HepG2 (cell line): ENCODE data around the gene HBE1. TPM values are rescaled to one million over a fixed set of nuclear protein-coding genes. Genes with fewer than 3 reads are reported as not detected.

ENCODE experiments used
- ATAC-seq: fragments of 200-7000 bp; cut with Tn5 transposase; 3 replicates; pipeline ENCODE4 v1.9.1; 2020; ENCODE audit warnings: mild to moderate bottlenecking, moderate library complexity
- BruUV-seq: library from RNA; stranded (reverse); fragments of 400-500 nt; replicated peaks from 2 replicates; lab custom pipeline; 2021; lab: Mats Ljungman, UMichigan
- CTCF ChIA-PET: fragments of 300-600 bp; formaldehyde crosslinking; extraction: SDS; loops from one replicate; lab custom pipeline; 2021; ENCODE audit warnings: low total read pairs, inconsistent platforms, low intra/inter-chr PET ratio; lab: Yijun Ruan, JAX
- POLR2A ChIA-PET: fragments of 350-600 bp; sonication (Branson Sonifier 250); formaldehyde crosslinking; loops from one replicate; lab custom pipeline; 2020; ENCODE audit warnings: antibody characterized with exemption, inconsistent platforms; lab: Yijun Ruan, JAX
- DNase-seq: peaks from one replicate; pipeline ENCODE4 v3.0.0-alpha.2; 2015; ENCODE audit warnings: low spot score
- FAIRE-seq: peaks from 3 replicates; lab custom pipeline; 2011; peaks lifted over from hg19 to GRCh38; lab: Jason Lieb, UNC
- H2AFZ ChIP-seq: one replicate; pipeline ENCODE4 v1.6.1; 2011; ENCODE audit warnings: low read length, inconsistent platforms
- H3K27ac ChIP-seq: fragments of 300-600 bp; 3 replicates; pipeline ENCODE4 v1.8.0; 2011; ENCODE audit warnings: mixed run types, mild to moderate bottlenecking, mixed read lengths, low read length, inconsistent platforms; ENCODE audit not compliant: insufficient read depth; ENCODE audit errors: extremely low read length
- H3K27me3 ChIP-seq, 2 experiments: fragments of 200-600 bp in 1 of 2; 2 replicates in 1 of 2; 3 replicates in 1 of 2; pipeline versions ENCODE4 v1.6.0 to v1.8.0; 2011; ENCODE audit warnings: low read length in 2 of 2, mild to moderate bottlenecking in 2 of 2, moderate library complexity in 2 of 2, inconsistent platforms in 1 of 2; ENCODE audit not compliant: insufficient read depth in 2 of 2, control insufficient read depth in 1 of 2
- H3K36me3 ChIP-seq, 2 experiments: fragments of 200-600 bp in 1 of 2; replicated peaks in 1 of 2; 2 replicates in 1 of 2; 3 replicates in 1 of 2; pipeline versions ENCODE4 v1.5.1 to v1.8.0; 2011; ENCODE audit warnings: low read length in 2 of 2, inconsistent platforms in 1 of 2; ENCODE audit not compliant: insufficient read depth in 2 of 2, control insufficient read depth in 1 of 2
- H3K4me1 ChIP-seq: 2 replicates; pipeline ENCODE4 v1.5.1; 2012; ENCODE audit warnings: low read length, inconsistent platforms; ENCODE audit not compliant: insufficient read depth
- H3K4me2 ChIP-seq: 2 replicates; pipeline ENCODE4 v1.6.0; 2011; ENCODE audit warnings: low read depth, low read length, inconsistent platforms
- H3K4me3 ChIP-seq, 3 experiments: fragments of 200-600 bp in 1 of 3; sonication (generic), shearing (Covaris generic) in 1 of 3; replicated peaks in 1 of 3; 2 replicates each; pipeline ENCODE4 v1.5.1; 2011 to 2016; ENCODE audit warnings: low read length in 3 of 3, inconsistent platforms in 2 of 3, low read depth in 2 of 3, mild to moderate bottlenecking in 2 of 3, control low read depth in 1 of 3, mixed read lengths in 1 of 3; ENCODE audit not compliant: insufficient read depth in 1 of 3
- H3K79me2 ChIP-seq: one replicate; pipeline ENCODE4 v1.6.1; 2011; ENCODE audit warnings: low read length, inconsistent platforms; ENCODE audit not compliant: insufficient read depth
- H3K9ac ChIP-seq: 2 replicates; pipeline ENCODE4 v1.6.0; 2011; ENCODE audit warnings: mild to moderate bottlenecking, low read depth, low read length, inconsistent platforms; ENCODE audit not compliant: insufficient read depth
- H3K9me3 ChIP-seq: 2 replicates; pipeline ENCODE4 v1.5.1; 2012; ENCODE audit warnings: mild to moderate bottlenecking, low read length
- H4K20me1 ChIP-seq: 2 replicates; pipeline ENCODE4 v1.6.0; 2011; ENCODE audit warnings: inconsistent platforms, mild to moderate bottlenecking, low read length, moderate library complexity; ENCODE audit not compliant: insufficient read depth
- AKAP8 ChIP-seq: sonication (generic); formaldehyde crosslinking; IDR thresholded peaks from 2 replicates; pipeline ENCODE4 v1.5.1; 2020; ENCODE audit warnings: mild to moderate bottlenecking, missing genetic modification reagents
- ARHGAP35 ChIP-seq: sonication (generic); formaldehyde crosslinking; IDR thresholded peaks from 2 replicates; pipeline ENCODE4 v1.9.0; 2022; ENCODE audit warnings: mild to moderate bottlenecking, inconsistent platforms, moderate library complexity, missing genetic modification reagents, borderline replicate concordance
- FOSL2 ChIP-seq: sonication (generic); formaldehyde crosslinking; IDR thresholded peaks from 2 replicates; pipeline ENCODE4 v1.4.0; 2020; ENCODE audit warnings: missing genetic modification reagents
- MLLT10 ChIP-seq: sonication (generic); formaldehyde crosslinking; IDR thresholded peaks from 2 replicates; pipeline ENCODE4 v1.4.0; 2020; ENCODE audit warnings: missing genetic modification reagents
- POGZ ChIP-seq: sonication (generic); formaldehyde crosslinking; IDR thresholded peaks from 2 replicates; pipeline ENCODE4 v1.4.0; 2020; ENCODE audit warnings: mild to moderate bottlenecking, missing genetic modification reagents
- TCF7L2 ChIP-seq: IDR thresholded peaks from 2 replicates; pipeline ENCODE4 v1.6.1; 2011; ENCODE audit warnings: mild to moderate bottlenecking, low read depth, low read length, moderate library complexity
- ZBTB20 ChIP-seq: sonication (generic); formaldehyde crosslinking; IDR thresholded peaks from 2 replicates; pipeline ENCODE4 v1.8.1; 2023; ENCODE audit warnings: missing genetic modification reagents, low read depth, mild to moderate bottlenecking, borderline replicate concordance
- ZBTB7B ChIP-seq: sonication (generic); formaldehyde crosslinking; IDR thresholded peaks from 2 replicates; pipeline ENCODE4 v1.4.0; 2020; ENCODE audit warnings: missing genetic modification reagents
- ZNF124 ChIP-seq: sonication (generic); formaldehyde crosslinking; IDR thresholded peaks from 2 replicates; pipeline ENCODE4 v1.4.0; 2020; ENCODE audit warnings: missing genetic modification reagents
- ZNF329 ChIP-seq: sonication (generic); formaldehyde crosslinking; IDR thresholded peaks from 2 replicates; pipeline ENCODE4 v1.9.0; 2021; ENCODE audit warnings: low read depth, mild to moderate bottlenecking, missing genetic modification reagents
- ZNF563 ChIP-seq: sonication (generic); formaldehyde crosslinking; IDR thresholded peaks from 2 replicates; pipeline ENCODE4 v1.8.0; 2022; ENCODE audit warnings: mild to moderate bottlenecking, moderate library complexity, missing genetic modification reagents
- ZNF749 ChIP-seq: sonication (generic); formaldehyde crosslinking; IDR thresholded peaks from 2 replicates; pipeline ENCODE4 v1.8.0; 2022; ENCODE audit warnings: mild to moderate bottlenecking, missing genetic modification reagents, moderate library complexity, borderline replicate concordance
- WGBS: methylation state at CpG from one replicate; pipeline ENCODE4 v1.1.6; 2017; ENCODE audit warnings: low lambda C conversion rate; 5-methylcytosine and 5-hydroxymethylcytosine counted together
- in situ Hi-C: cut with HindIII; loops from 2 replicates; pipeline ENCODE4 v1.10.0; 2017; ENCODE audit warnings: low pct_unique_long_range_greater_than_20kb; ENCODE audit not compliant: extremely low pct_ligation_motif_present
- intact Hi-C: fragments of 100-400 bp; cut with micrococcal nuclease; formaldehyde crosslinking; loops from one replicate; pipeline ENCODE4 v1.10.0; 2022; ENCODE audit not compliant: unreplicated experiment
- polyA plus RNA-seq, 8 experiments: library from polyadenylated mRNA; depleted of rRNA in 3 of 8; stranded (reverse) in 7 of 8; unstranded in 1 of 8; fragments of >200 nt; fragmentation: Illumina TruSeq in 4 of 8; extraction: Trizol in 4 of 8; gene quantifications; 2 replicates each; pipeline versions ENCODE4 v1.2.1 to v1.2.3, GENCODE V29; 2011 to 2016; ENCODE audit warnings: low read depth in 4 of 8, missing spikeins in 1 of 8, mixed read lengths in 1 of 8; ENCODE audit not compliant: insufficient read depth in 1 of 8
- total RNA-seq, 5 experiments: library from RNA; depleted of rRNA; stranded (reverse); fragments of >200 nt; fragmentation: Illumina TruSeq; extraction: Trizol; gene quantifications; 2 replicates each; pipeline ENCODE4 v1.2.3, GENCODE V29; 2016; ENCODE audit warnings: low read depth in 1 of 5
- TF ChIP-seq, protein P1 (sequence below): sonication (generic); formaldehyde crosslinking; IDR thresholded peaks from 2 replicates; pipeline ENCODE4 v1.4.0; 2020; ENCODE audit warnings: missing genetic modification reagents, borderline replicate concordance
- TF ChIP-seq, protein P2 (sequence below): IDR thresholded peaks from 2 replicates; pipeline ENCODE4 v1.6.1; 2012; ENCODE audit warnings: low read length, improper control_type of control experiment
- TF ChIP-seq, protein P3 (sequence below): sonication (generic); formaldehyde crosslinking; IDR thresholded peaks from 2 replicates; pipeline ENCODE4 v1.8.0; 2022; ENCODE audit warnings: mild to moderate bottlenecking, missing genetic modification reagents, moderate library complexity

HBE1 gene
- total and polyA plus RNA-seq, 2 of the 13 experiments (the other 11 are each of a cell fraction or from before 2014, with no cell fraction given) = 0.24 to 0.35 TPM

GRCh38 chr11:5277807-5278382, 8.2 kb upstream of the HBE1 start:
- no TSS peak for BruUV-seq
- intact Hi-C loops = no loop called here
- no peaks in the 10 kb centered on the region for H3K4me1 ChIP-seq

GRCh38 chr11:5276697-5277096, 7.0 kb upstream of the HBE1 start:
- Histone ChIP-seq H3K4me3 (no peak overlapping the region), H3K4me1 (no peaks in the 10 kb centered on the region), H3K27me3 (no peaks in the 10 kb centered on the region), H3K9me3 (no peaks in the 10 kb centered on the region), H3K79me2 (no peaks in the 10 kb centered on the region), H3K27ac (no peak overlapping the region), H3K36me3 (no peaks in the 10 kb centered on the region), H3K9ac (no peak overlapping the region), H4K20me1 (no peaks in the 10 kb centered on the region), H3K4me2 (no peak overlapping the region), H2AFZ (no peak overlapping the region)
- in situ Hi-C loops = no loop called here
- ATAC-seq (no peak), FAIRE-seq (no peak), DNase-seq (no peak)
- intact Hi-C loops = no loop called here
- 6% methylated on average over 2 of the region's 2 CpGs for WGBS
- POLR2A ChIA-PET = no interaction called here
- CTCF ChIA-PET = no interaction called here
- BruUV-seq = no TSS peak
- TF ChIP-seq ZNF124 (CRISPR knock-in tag) (no peak), ZNF563 (CRISPR knock-in tag) (no peak), ZNF329 (CRISPR knock-in tag) (no peak), ZNF749 (CRISPR knock-in tag) (no peak), AKAP8 (no peak), ARHGAP35 (CRISPR knock-in tag) (no peak), FOSL2 (no peak)
- TF ChIP-seq, protein P1, sequence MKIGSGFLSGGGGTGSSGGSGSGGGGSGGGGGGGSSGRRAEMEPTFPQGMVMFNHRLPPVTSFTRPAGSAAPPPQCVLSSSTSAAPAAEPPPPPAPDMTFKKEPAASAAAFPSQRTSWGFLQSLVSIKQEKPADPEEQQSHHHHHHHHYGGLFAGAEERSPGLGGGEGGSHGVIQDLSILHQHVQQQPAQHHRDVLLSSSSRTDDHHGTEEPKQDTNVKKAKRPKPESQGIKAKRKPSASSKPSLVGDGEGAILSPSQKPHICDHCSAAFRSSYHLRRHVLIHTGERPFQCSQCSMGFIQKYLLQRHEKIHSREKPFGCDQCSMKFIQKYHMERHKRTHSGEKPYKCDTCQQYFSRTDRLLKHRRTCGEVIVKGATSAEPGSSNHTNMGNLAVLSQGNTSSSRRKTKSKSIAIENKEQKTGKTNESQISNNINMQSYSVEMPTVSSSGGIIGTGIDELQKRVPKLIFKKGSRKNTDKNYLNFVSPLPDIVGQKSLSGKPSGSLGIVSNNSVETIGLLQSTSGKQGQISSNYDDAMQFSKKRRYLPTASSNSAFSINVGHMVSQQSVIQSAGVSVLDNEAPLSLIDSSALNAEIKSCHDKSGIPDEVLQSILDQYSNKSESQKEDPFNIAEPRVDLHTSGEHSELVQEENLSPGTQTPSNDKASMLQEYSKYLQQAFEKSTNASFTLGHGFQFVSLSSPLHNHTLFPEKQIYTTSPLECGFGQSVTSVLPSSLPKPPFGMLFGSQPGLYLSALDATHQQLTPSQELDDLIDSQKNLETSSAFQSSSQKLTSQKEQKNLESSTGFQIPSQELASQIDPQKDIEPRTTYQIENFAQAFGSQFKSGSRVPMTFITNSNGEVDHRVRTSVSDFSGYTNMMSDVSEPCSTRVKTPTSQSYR = no peak
- TF ChIP-seq, protein P2, sequence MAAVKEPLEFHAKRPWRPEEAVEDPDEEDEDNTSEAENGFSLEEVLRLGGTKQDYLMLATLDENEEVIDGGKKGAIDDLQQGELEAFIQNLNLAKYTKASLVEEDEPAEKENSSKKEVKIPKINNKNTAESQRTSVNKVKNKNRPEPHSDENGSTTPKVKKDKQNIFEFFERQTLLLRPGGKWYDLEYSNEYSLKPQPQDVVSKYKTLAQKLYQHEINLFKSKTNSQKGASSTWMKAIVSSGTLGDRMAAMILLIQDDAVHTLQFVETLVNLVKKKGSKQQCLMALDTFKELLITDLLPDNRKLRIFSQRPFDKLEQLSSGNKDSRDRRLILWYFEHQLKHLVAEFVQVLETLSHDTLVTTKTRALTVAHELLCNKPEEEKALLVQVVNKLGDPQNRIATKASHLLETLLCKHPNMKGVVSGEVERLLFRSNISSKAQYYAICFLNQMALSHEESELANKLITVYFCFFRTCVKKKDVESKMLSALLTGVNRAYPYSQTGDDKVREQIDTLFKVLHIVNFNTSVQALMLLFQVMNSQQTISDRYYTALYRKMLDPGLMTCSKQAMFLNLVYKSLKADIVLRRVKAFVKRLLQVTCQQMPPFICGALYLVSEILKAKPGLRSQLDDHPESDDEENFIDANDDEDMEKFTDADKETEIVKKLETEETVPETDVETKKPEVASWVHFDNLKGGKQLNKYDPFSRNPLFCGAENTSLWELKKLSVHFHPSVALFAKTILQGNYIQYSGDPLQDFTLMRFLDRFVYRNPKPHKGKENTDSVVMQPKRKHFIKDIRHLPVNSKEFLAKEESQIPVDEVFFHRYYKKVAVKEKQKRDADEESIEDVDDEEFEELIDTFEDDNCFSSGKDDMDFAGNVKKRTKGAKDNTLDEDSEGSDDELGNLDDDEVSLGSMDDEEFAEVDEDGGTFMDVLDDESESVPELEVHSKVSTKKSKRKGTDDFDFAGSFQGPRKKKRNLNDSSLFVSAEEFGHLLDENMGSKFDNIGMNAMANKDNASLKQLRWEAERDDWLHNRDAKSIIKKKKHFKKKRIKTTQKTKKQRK = no peak

More at GRCh38 chr11:5277807-5278382, 8.2 kb upstream of the HBE1 start:
- WGBS = 0% methylated on average over 1 of the region's 1 CpG
- no peak overlapping the region for H3K4me2 ChIP-seq
- no peaks in the 10 kb centered on the region for H3K79me2 ChIP-seq
- H2AFZ ChIP-seq = no peak overlapping the region
- H3K9me3 ChIP-seq = no peaks in the 10 kb centered on the region
- CTCF ChIA-PET = no interaction called here
- H3K27ac ChIP-seq = no peak overlapping the region
- FAIRE-seq (no peak), ATAC-seq (no peak), DNase-seq (no peak)
- H3K4me3 ChIP-seq = no peak overlapping the region
- no peaks in the 10 kb centered on the region for H3K27me3 ChIP-seq
- no peak overlapping the region for H3K9ac ChIP-seq
- TF ChIP-seq POGZ (CRISPR knock-in tag) = no peak
- TF ChIP-seq ZBTB7B (CRISPR knock-in tag) = no peak
- no peak for TF ChIP-seq ZBTB20
- TF ChIP-seq MLLT10 (CRISPR knock-in tag) = no peak
- TF ChIP-seq, protein P3, sequence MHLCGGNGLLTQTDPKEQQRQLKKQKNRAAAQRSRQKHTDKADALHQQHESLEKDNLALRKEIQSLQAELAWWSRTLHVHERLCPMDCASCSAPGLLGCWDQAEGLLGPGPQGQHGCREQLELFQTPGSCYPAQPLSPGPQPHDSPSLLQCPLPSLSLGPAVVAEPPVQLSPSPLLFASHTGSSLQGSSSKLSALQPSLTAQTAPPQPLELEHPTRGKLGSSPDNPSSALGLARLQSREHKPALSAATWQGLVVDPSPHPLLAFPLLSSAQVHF (CRISPR knock-in tag) = no peak
- TF ChIP-seq TCF7L2 = no peak
- POLR2A ChIA-PET = no interaction called here
- H4K20me1 ChIP-seq = no peaks in the 10 kb centered on the region
- in situ Hi-C loops = no loop called here
- no peaks in the 10 kb centered on the region for H3K36me3 ChIP-seq
